ENCODE data around the gene CENPX. TPM values are rescaled to one million over a fixed set of nuclear protein-coding genes. Genes with fewer than 3 reads are reported as not detected.

Gene CENPX
- total RNA-seq, 2 experiments from 2014 or later: 83.0 to 85.8 TPM

DNA sequence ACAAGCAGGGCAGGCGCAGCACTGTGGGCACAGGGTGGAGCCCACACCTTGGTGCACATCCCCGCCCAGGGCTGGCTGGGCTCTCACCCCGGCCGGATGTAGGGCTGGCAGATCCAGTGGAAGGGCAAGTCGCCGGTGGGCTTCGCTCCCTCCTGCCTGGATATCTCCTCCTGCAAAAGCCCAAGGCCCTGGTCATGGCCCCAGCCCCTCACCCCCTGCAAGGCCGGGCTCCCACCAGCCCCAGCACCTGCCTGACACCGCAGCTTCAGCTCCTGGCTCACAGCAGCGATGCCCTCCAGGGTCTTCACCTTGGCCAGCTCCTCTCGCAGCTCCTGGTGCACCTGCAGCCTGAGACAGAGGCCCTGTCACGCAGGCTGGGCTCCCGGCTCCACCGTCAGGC is 37.9 kb upstream of the CENPX start:
- ChIA-PET CTCF (interaction anchor here (1.0 kb wide), 1 partner anchor 93 kb away, joined by 3 read pairs; no protein-coding TSS in a partner anchor), POLR2A (interaction anchor here (1.4 kb wide), 1 partner anchor 17 kb away, joined by 6 read pairs; no protein-coding TSS in a partner anchor)
- Mint-ChIP-seq H3K27ac (no peak overlapping the region), H3K4me3 (no peak overlapping the region), H3K27me3 (no peaks in the 10 kb centered on the region), H3K36me3 (peaks cover 8% of the 10 kb centered on the region), H3K9me3 (no peaks in the 10 kb centered on the region), H3K4me1 (ENCODE audit: low read depth) (peaks cover 5% of the 10 kb centered on the region)
- DNase-seq: no peak
- intact Hi-C loops (cut with micrococcal nuclease): loop anchor here (10.0 kb wide), 1 partner anchor 94 kb away; no protein-coding TSS in a partner anchor

DNA sequence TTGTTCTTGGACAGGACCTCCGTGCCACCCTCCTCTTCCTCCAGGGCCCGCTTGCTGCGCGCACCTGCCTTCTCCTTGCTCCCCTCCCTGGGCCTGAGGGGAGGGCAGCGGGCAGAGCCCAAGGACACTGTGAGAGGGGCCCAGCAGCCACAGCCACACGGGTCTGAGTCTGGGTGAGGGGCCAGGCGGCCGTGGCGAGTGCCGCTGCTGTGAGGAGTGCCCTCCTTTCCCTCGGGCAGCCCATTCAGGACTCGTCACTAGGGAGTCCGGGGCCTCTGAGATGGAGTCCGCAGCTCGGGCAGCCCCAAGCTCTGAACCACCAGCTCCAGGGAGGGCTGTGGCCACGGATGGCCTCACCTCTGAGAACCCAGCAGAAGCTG is 37.3 kb upstream of the CENPX start:
- intact Hi-C loops (cut with micrococcal nuclease): loop anchor here (10.0 kb wide), 1 partner anchor 95 kb away; no protein-coding TSS in a partner anchor

GRCh38 chr17:82059272-82060000 is 36.8 kb upstream of the CENPX start:
- no peak overlapping the region for H3K27ac Mint-ChIP-seq
- CTCF ChIA-PET: interaction anchor here (1.0 kb wide), 1 partner anchor 95 kb away, joined by 3 read pairs; no protein-coding TSS in a partner anchor
- no peaks in the 10 kb centered on the region for H3K27me3 Mint-ChIP-seq
- no peak overlapping the region for H3K4me3 Mint-ChIP-seq
- POLR2A ChIA-PET: interaction anchor here (1.4 kb wide), 1 partner anchor 18 kb away, joined by 6 read pairs; no protein-coding TSS in a partner anchor
- DNase-seq: no peak
- peaks cover 8% of the 10 kb centered on the region for H3K36me3 Mint-ChIP-seq
- H3K4me1 Mint-ChIP-seq (ENCODE audit: low read depth): peaks cover 5% of the 10 kb centered on the region
- no peaks in the 10 kb centered on the region for H3K9me3 Mint-ChIP-seq
- intact Hi-C loops (cut with micrococcal nuclease): no loop called here

More for the DNA sequence above, 37.3 kb upstream of the CENPX start:
- H3K36me3 Mint-ChIP-seq: peaks cover 8% of the 10 kb centered on the region
- POLR2A ChIA-PET: interaction anchor here (1.4 kb wide), 1 partner anchor 18 kb away, joined by 6 read pairs; no protein-coding TSS in a partner anchor
- H3K4me1 Mint-ChIP-seq (ENCODE audit: low read depth): peaks cover 5% of the 10 kb centered on the region
- no peaks in the 10 kb centered on the region for H3K27me3 Mint-ChIP-seq
- CTCF ChIA-PET: interaction anchor here (1.0 kb wide), 1 partner anchor 94 kb away, joined by 3 read pairs; no protein-coding TSS in a partner anchor
- H3K9me3 Mint-ChIP-seq: no peaks in the 10 kb centered on the region
- no peak for DNase-seq
- no peak overlapping the region for H3K4me3 Mint-ChIP-seq
- no peak overlapping the region for H3K27ac Mint-ChIP-seq

DNA sequence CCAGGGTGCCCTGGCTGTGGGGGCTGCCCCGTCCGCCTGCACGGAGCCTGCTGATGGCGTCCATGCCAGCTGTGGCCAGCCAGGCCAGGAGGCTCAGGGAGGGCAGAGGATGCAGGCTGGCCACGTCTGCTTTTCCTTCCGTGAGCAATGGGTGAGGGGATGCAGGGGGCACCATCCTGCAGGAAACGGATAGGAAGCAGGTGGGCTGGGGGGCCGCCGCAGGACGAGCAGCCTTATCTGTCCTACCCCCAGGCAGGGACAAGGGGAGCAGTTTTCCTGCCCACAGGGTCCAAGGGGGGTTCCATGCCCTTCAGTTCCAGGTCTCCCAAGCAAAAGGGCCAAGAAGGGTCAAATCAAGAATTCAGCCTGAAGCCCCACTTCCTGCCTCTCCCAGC is 36.2 kb upstream of the CENPX start:
- intact Hi-C loops (cut with micrococcal nuclease): no loop called here
- no peak for DNase-seq
- Mint-ChIP-seq H3K4me3 (no peak overlapping the region), H3K4me1 (ENCODE audit: low read depth) (no peaks in the 10 kb centered on the region), H3K36me3 (peaks cover 8% of the 10 kb centered on the region), H3K27me3 (no peaks in the 10 kb centered on the region), H3K27ac (no peak overlapping the region), H3K9me3 (no peaks in the 10 kb centered on the region)
- POLR2A ChIA-PET: interaction anchor here (1.4 kb wide), 1 partner anchor 19 kb away, joined by 6 read pairs; no protein-coding TSS in a partner anchor
- CTCF ChIA-PET: no interaction called here

- intact Hi-C loops (cut with micrococcal nuclease): no loop called here
- CTCF ChIA-PET: no interaction called here
- peaks cover 8% of the 10 kb centered on the region for H3K36me3 Mint-ChIP-seq
- peaks cover 5% of the 10 kb centered on the region for H3K4me1 Mint-ChIP-seq (ENCODE audit: low read depth)
- H3K27ac Mint-ChIP-seq: no peak overlapping the region
- H3K27me3 Mint-ChIP-seq: no peaks in the 10 kb centered on the region
- POLR2A ChIA-PET: no interaction called here
- no peaks in the 10 kb centered on the region for H3K9me3 Mint-ChIP-seq
- DNase-seq: no peak
- no peak overlapping the region for H3K4me3 Mint-ChIP-seq
Measured at GRCh38 chr17:82058230-82058854, 35.7 kb upstream of the CENPX start.

GRCh38 chr17:82056729-82057621 is 34.3 kb upstream of the CENPX start:
- DNase-seq: no peak
- Mint-ChIP-seq H3K9me3 (no peaks in the 10 kb centered on the region), H3K27me3 (no peaks in the 10 kb centered on the region), H3K36me3 (peaks cover 6% of the 10 kb centered on the region), H3K4me1 (ENCODE audit: low read depth) (peaks cover 11% of the 10 kb centered on the region), H3K4me3 (no peak overlapping the region), H3K27ac (no peak overlapping the region)
- ChIA-PET POLR2A (interaction anchor here (0.6 to 1.0 kb wide), 2 partner anchors 8 to 9 kb away, joined by 3 to 4 read pairs; partner anchors contain the start of gene DUS1L), CTCF (no interaction called here)
- intact Hi-C loops (cut with micrococcal nuclease): no loop called here

GRCh38 chr17:82055965-82056728 is 33.5 kb upstream of the CENPX start:
- intact Hi-C loops (cut with micrococcal nuclease): no loop called here
- no peaks in the 10 kb centered on the region for H3K9me3 Mint-ChIP-seq
- no peak overlapping the region for H3K27ac Mint-ChIP-seq
- no peak overlapping the region for H3K4me3 Mint-ChIP-seq
- peaks cover 6% of the 10 kb centered on the region for H3K36me3 Mint-ChIP-seq
- POLR2A ChIA-PET: interaction anchor here (1.0 kb wide), 1 partner anchor 10 kb away, joined by 4 read pairs; no protein-coding TSS in a partner anchor
- DNase-seq: no peak
- peaks cover 11% of the 10 kb centered on the region for H3K4me1 Mint-ChIP-seq (ENCODE audit: low read depth)
- CTCF ChIA-PET: no interaction called here
- H3K27me3 Mint-ChIP-seq: no peaks in the 10 kb centered on the region

DNA sequence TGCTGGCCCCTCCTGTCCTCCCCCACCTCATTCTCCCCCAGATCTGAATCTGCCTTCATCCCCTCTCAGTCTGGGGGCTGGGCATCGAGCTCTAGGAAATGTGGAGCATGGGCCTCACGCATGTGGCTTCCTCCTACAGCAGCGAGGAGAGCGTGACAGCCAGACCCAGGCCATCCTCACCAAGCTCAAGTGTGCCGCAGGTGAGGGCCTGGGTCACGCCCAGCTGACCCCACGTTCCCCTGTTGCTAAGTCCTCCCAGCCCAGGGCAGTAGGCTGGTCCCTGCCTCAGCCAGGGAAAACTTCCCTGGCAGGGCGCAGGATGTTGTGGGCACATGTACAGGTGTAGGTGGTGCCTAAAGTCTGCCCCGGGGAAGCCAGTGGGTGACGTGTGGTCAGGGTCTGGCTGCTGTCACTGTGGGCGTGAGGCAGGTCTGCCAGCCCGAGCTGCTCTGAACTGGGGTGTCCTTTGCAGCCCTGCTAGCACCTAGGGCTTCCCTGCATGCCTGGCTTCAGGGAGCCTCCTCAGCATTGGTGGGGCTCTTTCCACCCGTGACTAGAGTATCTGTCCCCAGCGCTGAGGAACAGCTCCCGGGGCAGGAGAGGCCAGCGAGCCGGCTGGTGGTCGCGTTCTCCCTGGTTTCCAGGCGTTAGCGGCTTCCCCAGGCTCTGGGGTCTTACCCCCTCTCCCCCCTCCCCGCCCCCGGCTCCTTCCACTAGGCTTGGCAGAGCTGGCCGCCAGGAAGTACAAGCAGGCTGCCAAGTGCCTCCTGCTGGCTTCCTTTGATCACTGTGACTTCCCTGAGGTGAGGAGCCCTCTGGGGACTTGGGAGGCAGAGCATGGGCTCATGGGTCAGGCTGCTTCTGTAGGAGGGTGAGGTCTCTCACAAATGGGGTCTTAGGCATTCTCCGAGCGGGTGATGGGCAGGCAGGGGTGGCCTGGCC is 32.6 kb upstream of the CENPX start:
- intact Hi-C loops (cut with micrococcal nuclease): no loop called here
- no peak overlapping the region for H3K4me3 Mint-ChIP-seq
- CTCF ChIA-PET: interaction anchor here (0.6 to 1.3 kb wide), 2 partner anchors 18 to 96 kb away, joined by 3 to 4 read pairs; partner anchors contain the start of gene DCXR
- DNase-seq: no peak
- H3K27ac Mint-ChIP-seq: no peak overlapping the region
- H3K4me1 Mint-ChIP-seq (ENCODE audit: low read depth): peaks cover 17% of the 10 kb centered on the region
- H3K36me3 Mint-ChIP-seq: peaks cover 8% of the 10 kb centered on the region
- H3K9me3 Mint-ChIP-seq: no peaks in the 10 kb centered on the region
- no peaks in the 10 kb centered on the region for H3K27me3 Mint-ChIP-seq
- POLR2A ChIA-PET: no interaction called here

GRCh38 chr17:82054351-82055022 is 31.8 kb upstream of the CENPX start:
- Mint-ChIP-seq H3K9me3 (no peaks in the 10 kb centered on the region), H3K4me1 (ENCODE audit: low read depth) (peaks cover 21% of the 10 kb centered on the region), H3K4me3 (no peak overlapping the region), H3K27ac (no peak overlapping the region), H3K27me3 (no peaks in the 10 kb centered on the region), H3K36me3 (peaks cover 8% of the 10 kb centered on the region)
- intact Hi-C loops (cut with micrococcal nuclease): no loop called here
- no peak for DNase-seq
- CTCF ChIA-PET: interaction anchor here (0.6 to 1.3 kb wide), 3 partner anchors 17 to 95 kb away, joined by 3 to 4 read pairs (median 4); partner anchors contain the start of gene DCXR
- POLR2A ChIA-PET: no interaction called here

Data from activated CD4-positive, alpha-beta memory T cell treated with anti-CD3 and anti-CD28 coated beads for 36 hours (primary cell).